Vagina (tissue), 2 donors: ENCODE results near the gene ABAT.

Experiments used
- POLR2A ChIP-seq, 2 donors: fragments of 450-650 bp; IDR thresholded peaks; one replicate each; pipeline ENCODE4 v1.6.1; 2017; ENCODE audit warnings: antibody characterized with exemption in 2 of 2, mild to moderate bottlenecking in 2 of 2, moderate library complexity in 2 of 2
- TF ChIP-seq, protein P1 (sequence below), 3 experiments: fragments of 450-650 bp in 2 of 3; fragments of 200-600 bp in 1 of 3; sonication (generic) in 1 of 3; IDR thresholded peaks; one replicate each; pipeline ENCODE4 v1.5.1; 2017 to 2019; ENCODE audit warnings: antibody characterized with exemption in 3 of 3, mild to moderate bottlenecking in 2 of 3, moderate library complexity in 2 of 3

GRCh38 chr16:8807189-8807588 lies 132.8 kb downstream of the ABAT start:
- TF ChIP-seq POLR2A (IDR thresholded peaks at IDR 0.05): no peak
- TF ChIP-seq, protein P1, sequence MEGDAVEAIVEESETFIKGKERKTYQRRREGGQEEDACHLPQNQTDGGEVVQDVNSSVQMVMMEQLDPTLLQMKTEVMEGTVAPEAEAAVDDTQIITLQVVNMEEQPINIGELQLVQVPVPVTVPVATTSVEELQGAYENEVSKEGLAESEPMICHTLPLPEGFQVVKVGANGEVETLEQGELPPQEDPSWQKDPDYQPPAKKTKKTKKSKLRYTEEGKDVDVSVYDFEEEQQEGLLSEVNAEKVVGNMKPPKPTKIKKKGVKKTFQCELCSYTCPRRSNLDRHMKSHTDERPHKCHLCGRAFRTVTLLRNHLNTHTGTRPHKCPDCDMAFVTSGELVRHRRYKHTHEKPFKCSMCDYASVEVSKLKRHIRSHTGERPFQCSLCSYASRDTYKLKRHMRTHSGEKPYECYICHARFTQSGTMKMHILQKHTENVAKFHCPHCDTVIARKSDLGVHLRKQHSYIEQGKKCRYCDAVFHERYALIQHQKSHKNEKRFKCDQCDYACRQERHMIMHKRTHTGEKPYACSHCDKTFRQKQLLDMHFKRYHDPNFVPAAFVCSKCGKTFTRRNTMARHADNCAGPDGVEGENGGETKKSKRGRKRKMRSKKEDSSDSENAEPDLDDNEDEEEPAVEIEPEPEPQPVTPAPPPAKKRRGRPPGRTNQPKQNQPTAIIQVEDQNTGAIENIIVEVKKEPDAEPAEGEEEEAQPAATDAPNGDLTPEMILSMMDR (IDR thresholded peaks at IDR 0.05): no peak
